HFFc6 (cell line): ENCODE results near the gene EGFR. TPM values are rescaled to one million over a fixed set of nuclear protein-coding genes. Genes with fewer than 3 reads are reported as not detected.

ENCODE experiments used
- DNase-seq: peaks from one replicate; pipeline ENCODE4 v3.0.0-alpha.2; 2018
- H3K27ac Mint-ChIP-seq: 2 replicates; pipeline ENCODE4 v1.8.0; 2020; ENCODE audit warnings: mild to moderate bottlenecking, mixed read lengths
- H3K27me3 Mint-ChIP-seq: 2 replicates; pipeline ENCODE4 v1.8.0; 2021; ENCODE audit warnings: mild to moderate bottlenecking, moderate library complexity, mixed read lengths; ENCODE audit not compliant: insufficient read depth
- H3K36me3 Mint-ChIP-seq: 2 replicates; pipeline ENCODE4 v1.8.0; 2021; ENCODE audit warnings: low read depth, mixed read lengths
- H3K4me1 Mint-ChIP-seq: 2 replicates; pipeline ENCODE4 v1.8.0; 2020; ENCODE audit warnings: low read depth, mixed read lengths
- H3K4me3 Mint-ChIP-seq: 2 replicates; pipeline ENCODE4 v1.8.0; 2020; ENCODE audit warnings: mild to moderate bottlenecking, moderate library complexity, mixed read lengths
- H3K9me3 Mint-ChIP-seq: 2 replicates; pipeline ENCODE4 v1.8.0; 2020; ENCODE audit warnings: mild to moderate bottlenecking, mixed read lengths
- total RNA-seq, 6 experiments: library from RNA; stranded (reverse); fragmentation: NEBNext Ultra II Directional; extraction: Animal tissue kit (Norgen Biotek cat#: 25700); gene quantifications; 2 replicates in 1 of 6; 3 replicates in 5 of 6; pipeline ENCODE4 v1.2.3, GENCODE V29; 2021
- TF ChIP-seq, protein P1 (sequence below): fragments of 200-600 bp; sonication (generic); IDR thresholded peaks from 2 replicates; pipeline ENCODE4 v1.5.0; 2021; ENCODE audit warnings: antibody characterized with exemption, mild to moderate bottlenecking

Gene EGFR
- total RNA-seq, 6 experiments from 2014 or later = 69.9 to 87.2 (median 77.0) TPM

DNA sequence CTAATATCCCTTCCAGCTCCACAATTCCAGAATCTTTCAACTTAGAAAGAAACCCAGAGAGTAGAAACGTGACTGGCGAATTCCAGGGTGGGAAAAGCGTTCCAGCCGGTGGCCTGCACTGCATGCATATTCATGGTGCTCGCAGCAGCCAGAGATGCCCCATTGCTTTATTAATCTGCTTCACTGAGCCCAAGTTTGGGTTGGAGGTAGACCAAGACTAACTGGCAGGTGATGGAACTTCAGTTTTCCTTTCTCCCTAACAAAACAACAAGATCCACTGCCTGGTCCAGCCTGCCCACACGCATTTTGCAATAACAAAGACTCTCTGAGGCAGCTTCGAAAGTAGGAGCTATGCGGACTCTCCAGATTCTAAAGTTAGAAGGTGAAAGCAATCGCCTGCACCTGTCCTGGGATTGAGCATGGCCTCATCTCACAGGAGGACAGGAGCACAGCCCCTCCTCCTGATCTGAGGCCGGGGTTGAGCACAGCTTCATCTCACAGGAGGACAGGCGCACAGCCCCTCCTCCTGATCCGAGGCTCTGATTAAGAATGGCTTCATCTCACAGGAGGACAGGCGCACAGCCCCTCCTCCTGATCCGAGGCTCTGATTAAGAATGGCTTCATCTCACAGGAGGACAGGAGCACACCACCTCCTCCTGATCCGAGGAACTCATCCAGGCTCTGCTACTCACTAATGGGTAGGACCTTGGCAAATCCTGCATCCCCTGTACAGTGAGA, 218.5 kb downstream of the EGFR start:
- peaks cover 28% of the 10 kb centered on the region for H3K27me3 Mint-ChIP-seq
- TF ChIP-seq, protein P1, sequence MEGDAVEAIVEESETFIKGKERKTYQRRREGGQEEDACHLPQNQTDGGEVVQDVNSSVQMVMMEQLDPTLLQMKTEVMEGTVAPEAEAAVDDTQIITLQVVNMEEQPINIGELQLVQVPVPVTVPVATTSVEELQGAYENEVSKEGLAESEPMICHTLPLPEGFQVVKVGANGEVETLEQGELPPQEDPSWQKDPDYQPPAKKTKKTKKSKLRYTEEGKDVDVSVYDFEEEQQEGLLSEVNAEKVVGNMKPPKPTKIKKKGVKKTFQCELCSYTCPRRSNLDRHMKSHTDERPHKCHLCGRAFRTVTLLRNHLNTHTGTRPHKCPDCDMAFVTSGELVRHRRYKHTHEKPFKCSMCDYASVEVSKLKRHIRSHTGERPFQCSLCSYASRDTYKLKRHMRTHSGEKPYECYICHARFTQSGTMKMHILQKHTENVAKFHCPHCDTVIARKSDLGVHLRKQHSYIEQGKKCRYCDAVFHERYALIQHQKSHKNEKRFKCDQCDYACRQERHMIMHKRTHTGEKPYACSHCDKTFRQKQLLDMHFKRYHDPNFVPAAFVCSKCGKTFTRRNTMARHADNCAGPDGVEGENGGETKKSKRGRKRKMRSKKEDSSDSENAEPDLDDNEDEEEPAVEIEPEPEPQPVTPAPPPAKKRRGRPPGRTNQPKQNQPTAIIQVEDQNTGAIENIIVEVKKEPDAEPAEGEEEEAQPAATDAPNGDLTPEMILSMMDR = no peak
- H3K36me3 Mint-ChIP-seq = no peaks in the 10 kb centered on the region
- no peak overlapping the region for H3K27ac Mint-ChIP-seq
- H3K4me1 Mint-ChIP-seq = peaks cover 12% of the 10 kb centered on the region
- no peaks in the 10 kb centered on the region for H3K9me3 Mint-ChIP-seq
- DNase-seq = no peak
- no peak overlapping the region for H3K4me3 Mint-ChIP-seq

DNA sequence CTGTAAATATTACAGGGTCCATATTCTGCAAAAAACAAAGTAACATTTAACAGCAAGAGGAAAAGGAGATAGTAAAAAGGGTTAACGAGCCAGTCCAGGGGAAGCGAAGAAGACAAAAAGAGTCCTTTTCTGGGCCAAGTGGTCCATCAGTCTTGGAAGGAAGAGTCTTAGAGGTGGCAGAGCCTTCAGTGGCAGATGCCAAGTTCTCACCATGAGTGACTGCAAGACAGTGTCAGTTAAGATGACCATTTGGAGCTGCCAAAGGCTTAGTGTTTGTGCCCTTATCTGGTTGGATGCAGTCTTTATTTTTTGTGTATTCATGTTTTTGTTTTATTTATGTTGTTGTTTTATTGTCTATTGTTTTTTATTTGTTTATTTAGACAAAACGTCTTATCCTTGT, 220.6 kb downstream of the EGFR start:
- H3K4me1 Mint-ChIP-seq = peaks cover 20% of the 10 kb centered on the region
- no peaks in the 10 kb centered on the region for H3K36me3 Mint-ChIP-seq
- H3K27me3 Mint-ChIP-seq = peaks cover 20% of the 10 kb centered on the region
- TF ChIP-seq, protein P1 = no peak
- no peaks in the 10 kb centered on the region for H3K9me3 Mint-ChIP-seq
- no peak overlapping the region for H3K27ac Mint-ChIP-seq
- no peak overlapping the region for H3K4me3 Mint-ChIP-seq
- no peak for DNase-seq

DNA sequence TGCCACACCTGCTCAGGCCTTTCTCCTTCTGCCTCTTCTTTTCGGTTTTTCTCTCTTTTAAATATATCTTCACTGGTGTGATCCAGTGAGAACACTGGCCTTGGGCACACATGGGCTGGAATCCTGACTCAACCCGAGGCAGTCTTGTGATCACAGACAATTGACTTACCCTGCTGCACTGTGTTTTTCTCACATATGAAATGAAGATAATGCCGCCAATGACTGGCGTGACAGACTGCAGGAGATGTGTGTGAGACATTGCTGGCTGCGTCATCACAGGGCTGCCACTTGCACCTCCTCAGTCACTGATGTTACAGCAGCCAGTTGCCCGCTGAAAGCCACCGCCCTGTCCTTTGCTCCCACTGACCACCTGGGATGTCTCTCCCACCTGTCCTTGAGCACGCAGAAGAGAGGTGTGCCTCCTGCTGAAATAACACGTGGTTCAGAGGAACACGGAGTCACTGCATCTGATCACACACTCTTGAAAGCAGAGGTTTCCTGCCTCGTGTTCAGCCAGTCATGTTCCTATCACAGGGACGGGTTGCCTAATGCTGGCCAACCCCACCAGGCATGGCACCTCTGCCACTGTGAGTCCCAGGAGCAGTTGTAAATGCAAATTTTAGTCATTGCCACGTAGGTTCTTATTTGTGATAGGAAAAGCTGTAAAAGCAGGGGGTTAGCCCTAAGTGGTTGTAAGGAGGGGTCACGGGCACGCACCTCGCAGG, 221.8 kb downstream of the EGFR start:
- peaks cover 10% of the 10 kb centered on the region for H3K27me3 Mint-ChIP-seq
- H3K4me3 Mint-ChIP-seq = no peak overlapping the region
- no peak overlapping the region for H3K27ac Mint-ChIP-seq
- TF ChIP-seq, protein P1 = no peak
- no peak for DNase-seq
- no peaks in the 10 kb centered on the region for H3K36me3 Mint-ChIP-seq
- peaks cover 32% of the 10 kb centered on the region for H3K4me1 Mint-ChIP-seq
- no peaks in the 10 kb centered on the region for H3K9me3 Mint-ChIP-seq

DNA sequence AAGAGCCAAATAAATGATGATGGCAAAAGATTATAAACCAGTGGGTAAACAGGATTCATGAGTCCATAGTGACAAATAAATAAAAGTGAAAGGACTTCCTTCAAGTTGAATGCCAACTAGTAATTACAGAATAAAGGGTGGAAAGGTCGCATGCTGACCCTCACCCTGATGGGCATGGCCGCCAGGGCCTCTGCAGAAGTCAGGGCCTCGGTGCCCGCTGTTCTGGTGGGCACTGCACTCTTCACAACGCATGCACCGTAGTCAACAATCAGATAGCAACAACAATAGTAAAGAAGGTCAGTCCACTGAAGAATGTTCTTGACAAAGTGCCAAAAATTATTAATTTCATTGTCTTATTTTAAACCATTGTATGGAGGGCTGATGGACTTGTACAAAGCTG, 223.1 kb downstream of the EGFR start:
- Mint-ChIP-seq H3K27me3 (peaks cover 3% of the 10 kb centered on the region), H3K9me3 (no peaks in the 10 kb centered on the region), H3K36me3 (no peaks in the 10 kb centered on the region), H3K27ac (no peak overlapping the region), H3K4me1 (peaks cover 35% of the 10 kb centered on the region), H3K4me3 (no peak overlapping the region)
- TF ChIP-seq, protein P1 = no peak
- no peak for DNase-seq

DNA sequence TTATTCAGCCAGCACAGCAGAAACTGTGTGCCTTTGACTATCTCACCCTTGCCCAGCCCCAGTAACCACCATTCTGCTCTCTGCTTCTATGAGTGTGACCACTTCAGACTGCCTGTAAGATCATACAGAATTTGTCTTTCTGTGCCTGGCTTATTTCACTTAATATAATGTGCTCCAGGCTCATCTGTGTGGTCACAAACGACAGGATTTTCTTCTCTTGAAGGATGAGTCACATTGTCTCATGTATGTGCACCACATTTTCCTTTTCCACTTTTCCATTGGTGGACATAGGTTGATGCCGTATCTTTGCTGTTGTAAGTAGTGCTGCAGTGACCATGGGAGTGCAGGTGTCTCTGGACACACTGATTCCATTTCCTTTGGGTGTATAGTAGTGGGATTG, 223.8 kb downstream of the EGFR start:
- Mint-ChIP-seq H3K27ac (no peak overlapping the region), H3K27me3 (peaks cover 2% of the 10 kb centered on the region), H3K9me3 (no peaks in the 10 kb centered on the region), H3K4me1 (peaks cover 41% of the 10 kb centered on the region), H3K36me3 (no peaks in the 10 kb centered on the region), H3K4me3 (no peak overlapping the region)
- TF ChIP-seq, protein P1 = no peak
- DNase-seq = peak; percentile 16
